SJCRH30 (cell line): ENCODE measurements around the gene MANEAL. TPM values are rescaled to one million over a fixed set of nuclear protein-coding genes. Genes with fewer than 3 reads are reported as not detected.
A peak's percentile ranks its signal among the peaks of the same experiment; 100 is the strongest.

Experiments used
- DNase-seq, 2 experiments: peaks; one replicate each; pipeline ENCODE4 v3.0.0-alpha.2; 2015 to 2020
- H3K27ac ChIP-seq: fragments of 250-450 bp; sonication (Bioruptor Pico); 2 replicates; pipeline ENCODE4 v1.5.1; 2020; ENCODE audit warnings: mild to moderate bottlenecking, moderate library complexity
- H3K27me3 ChIP-seq: fragments of 250-450 bp; sonication (Bioruptor Pico); 2 replicates; pipeline ENCODE4 v1.5.1; 2020; ENCODE audit warnings: mild to moderate bottlenecking, moderate library complexity
- H3K36me3 ChIP-seq: fragments of 250-450 bp; sonication (Bioruptor Pico); 2 replicates; pipeline ENCODE4 v1.5.1; 2020; ENCODE audit warnings: mild to moderate bottlenecking, moderate library complexity
- H3K4me1 ChIP-seq: fragments of 250-450 bp; sonication (Bioruptor Pico); 2 replicates; pipeline ENCODE4 v1.5.1; 2020; ENCODE audit warnings: mild to moderate bottlenecking, moderate library complexity
- H3K4me3 ChIP-seq: fragments of 250-450 bp; sonication (Bioruptor Pico); 2 replicates; pipeline ENCODE4 v1.5.1; 2020; ENCODE audit warnings: mild to moderate bottlenecking, moderate library complexity
- H3K9me3 ChIP-seq: fragments of 250-450 bp; sonication (Bioruptor Pico); replicated peaks from 2 replicates; pipeline ENCODE4 v1.5.1; 2020; ENCODE audit warnings: mild to moderate bottlenecking, moderate library complexity
- total RNA-seq: library from RNA; depleted of rRNA; stranded (reverse); fragments of >200 nt; shearing (Covaris generic); gene quantifications from 2 replicates; pipeline ENCODE4 v1.2.3, GENCODE V29; 2014

Gene MANEAL
- total RNA-seq, 1 experiment from 2014 or later, result 32.3 TPM

GRCh38 chr1:37807555-37808368 lies 14.1 kb downstream of the MANEAL start, which contains the start of the genes C1orf122 and YRDC:
Gene C1orf122 (plus strand): TSS chr1:37807790. CDS start chr1:37808405, 615 bp downstream.
Gene YRDC (minus strand): TSS chr1:37808208. CDS start chr1:37808180, 28 bp downstream.
- Histone ChIP-seq H3K27ac (peak within 1 kb of the TSS; percentile 66), H3K36me3 (peaks cover 41% of the 10 kb centered on the region), H3K4me3 (peak within 1 kb of the TSS; percentile 85), H3K4me1 (peaks cover 6% of the 10 kb centered on the region; the same call in 1 of the 2 replicates), H3K9me3 (no peaks in the 10 kb centered on the region), H3K27me3 (no peaks in the 10 kb centered on the region)
- DNase-seq, result peak; percentile 96 to 97

GRCh38 chr1:37808369-37809319 lies 15.0 kb downstream of the MANEAL start:
- Histone ChIP-seq H3K4me1 (peaks cover 6% of the 10 kb centered on the region; the same call in 1 of the 2 replicates), H3K27ac (peak overlapping the region; percentile 66), H3K36me3 (peaks cover 32% of the 10 kb centered on the region), H3K27me3 (no peaks in the 10 kb centered on the region), H3K4me3 (peak overlapping the region; percentile 85), H3K9me3 (no peaks in the 10 kb centered on the region)
- peak; percentile 88 for DNase-seq

DNA sequence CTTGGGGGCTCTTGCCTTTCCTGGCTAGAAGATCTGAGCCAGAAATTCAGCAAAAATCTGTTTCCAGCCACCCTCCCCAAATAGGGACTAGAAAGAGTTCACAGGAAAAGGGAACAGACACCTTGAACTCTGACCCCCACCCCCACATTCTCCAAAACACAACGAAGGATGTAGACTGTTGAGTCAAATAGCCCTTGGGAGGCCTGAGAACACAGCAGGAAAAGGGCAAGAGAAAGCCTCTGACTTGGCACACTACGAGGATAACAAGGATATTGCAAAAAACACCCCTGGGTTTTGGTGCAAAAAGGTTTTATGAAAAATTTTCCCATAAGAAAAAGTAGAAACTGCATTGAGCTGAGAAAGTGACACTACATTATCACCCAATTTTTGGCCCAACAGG lies 16.3 kb downstream of the MANEAL start:
- H3K4me1 ChIP-seq, result peaks cover 6% of the 10 kb centered on the region; the same call in 1 of the 2 replicates
- DNase-seq, result no peak
- H3K4me3 ChIP-seq, result no peak overlapping the region
- H3K27ac ChIP-seq, result no peak overlapping the region
- no peaks in the 10 kb centered on the region for H3K9me3 ChIP-seq
- no peaks in the 10 kb centered on the region for H3K27me3 ChIP-seq
- peaks cover 19% of the 10 kb centered on the region for H3K36me3 ChIP-seq

DNA sequence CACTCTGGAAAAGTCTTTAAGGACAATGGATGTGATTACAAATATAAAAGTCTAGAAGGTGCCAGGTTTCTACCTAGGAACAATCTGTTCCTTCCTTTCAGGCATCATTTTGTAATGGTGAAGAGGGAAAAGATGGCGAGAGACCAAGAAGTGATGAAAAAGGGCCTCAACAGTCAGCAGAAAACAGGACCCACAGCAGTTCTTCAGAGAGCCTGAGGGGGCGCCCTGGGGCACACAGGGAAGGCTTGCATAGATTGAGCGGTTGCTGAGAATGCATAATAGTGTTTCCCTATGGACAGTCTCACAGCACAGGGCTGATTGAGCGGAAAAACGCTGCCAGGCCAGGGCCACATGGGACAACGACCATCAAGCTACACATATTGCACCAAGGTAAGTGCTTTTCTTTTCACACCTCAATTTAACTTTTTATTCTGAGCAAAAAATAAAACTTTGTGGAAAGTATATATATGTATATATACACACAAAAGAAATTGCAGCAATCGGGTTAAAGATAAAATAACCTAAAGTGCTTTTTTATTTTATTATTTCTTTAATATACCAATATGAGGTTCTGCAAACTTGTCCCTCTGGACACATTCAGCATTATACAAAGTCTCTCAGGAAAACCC lies 17.5 kb downstream of the MANEAL start:
- H3K36me3 ChIP-seq, result peaks cover 12% of the 10 kb centered on the region
- no peak overlapping the region for H3K27ac ChIP-seq
- H3K4me1 ChIP-seq, result peaks cover 6% of the 10 kb centered on the region; the same call in 1 of the 2 replicates
- H3K9me3 ChIP-seq, result no peaks in the 10 kb centered on the region
- peak; percentile 77 to 91 for DNase-seq
- H3K27me3 ChIP-seq, result no peaks in the 10 kb centered on the region
- H3K4me3 ChIP-seq, result no peak overlapping the region

DNA sequence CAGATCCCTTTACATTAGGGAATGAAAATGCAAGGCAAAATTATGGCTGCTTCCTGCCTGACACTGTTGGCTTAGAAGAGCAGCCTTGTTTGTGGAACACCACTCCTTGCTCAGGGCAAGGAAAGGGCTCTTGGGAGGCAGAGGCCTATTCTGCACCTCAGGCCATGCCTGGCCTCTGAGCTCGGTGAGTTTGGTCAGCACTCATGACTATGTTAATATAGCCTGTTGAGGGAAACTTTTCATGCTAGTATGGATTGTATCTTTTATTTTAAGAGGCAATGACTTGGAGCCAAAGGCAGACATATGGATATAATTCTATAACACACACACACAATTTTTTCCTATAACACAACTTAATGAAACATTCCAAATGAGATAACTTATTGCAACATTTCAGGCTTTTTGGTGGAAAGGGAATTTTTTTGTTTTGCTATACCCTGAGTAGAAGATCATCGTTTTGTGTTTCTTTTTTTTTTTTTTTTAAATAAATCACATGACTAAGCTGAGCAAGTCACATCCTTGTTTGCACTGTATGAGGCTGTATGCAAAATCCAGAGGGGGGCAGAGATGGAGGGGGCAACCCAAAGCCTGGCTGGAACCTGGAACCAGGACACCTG lies 20.0 kb downstream of the MANEAL start:
- Histone ChIP-seq H3K4me3 (no peak overlapping the region), H3K9me3 (no peaks in the 10 kb centered on the region), H3K36me3 (peaks cover 21% of the 10 kb centered on the region), H3K27ac (no peak overlapping the region), H3K4me1 (peaks cover 3% of the 10 kb centered on the region; the same call in 1 of the 2 replicates), H3K27me3 (no peaks in the 10 kb centered on the region)
- no peak for DNase-seq

DNA sequence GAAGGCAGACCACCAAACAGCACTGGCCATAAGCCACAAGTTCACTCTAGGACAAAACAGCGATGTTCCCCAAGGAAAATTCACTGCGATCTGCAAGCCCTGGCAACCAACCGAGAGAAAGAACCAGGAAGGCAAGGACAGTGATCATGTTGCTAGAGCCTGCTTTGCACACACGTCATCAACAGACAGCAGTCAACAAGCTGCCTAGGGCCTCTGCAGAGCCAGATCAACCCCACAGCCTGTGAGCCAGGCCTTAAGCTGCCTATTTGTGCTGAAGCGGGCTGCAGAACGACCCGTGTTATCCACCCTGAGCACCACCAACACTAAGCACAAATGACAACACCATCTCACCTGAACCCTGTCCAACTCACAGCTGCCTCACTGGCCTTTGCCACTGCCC lies 20.6 kb downstream of the MANEAL start:
- no peak for DNase-seq
- H3K27ac ChIP-seq, result no peak overlapping the region
- no peaks in the 10 kb centered on the region for H3K27me3 ChIP-seq
- H3K36me3 ChIP-seq, result peaks cover 24% of the 10 kb centered on the region
- no peak overlapping the region for H3K4me3 ChIP-seq
- H3K9me3 ChIP-seq, result no peaks in the 10 kb centered on the region
- peaks cover 3% of the 10 kb centered on the region; the same call in 1 of the 2 replicates for H3K4me1 ChIP-seq

GRCh38 chr1:37817481-37817880 lies 23.8 kb downstream of the MANEAL start:
- H3K4me1 ChIP-seq, result no peaks in the 10 kb centered on the region; the same call in 1 of the 2 replicates
- no peak overlapping the region for H3K4me3 ChIP-seq
- no peak overlapping the region for H3K27ac ChIP-seq
- H3K27me3 ChIP-seq, result no peaks in the 10 kb centered on the region
- H3K9me3 ChIP-seq, result no peaks in the 10 kb centered on the region
- H3K36me3 ChIP-seq, result peaks cover 52% of the 10 kb centered on the region
- DNase-seq, result no peak

DNA sequence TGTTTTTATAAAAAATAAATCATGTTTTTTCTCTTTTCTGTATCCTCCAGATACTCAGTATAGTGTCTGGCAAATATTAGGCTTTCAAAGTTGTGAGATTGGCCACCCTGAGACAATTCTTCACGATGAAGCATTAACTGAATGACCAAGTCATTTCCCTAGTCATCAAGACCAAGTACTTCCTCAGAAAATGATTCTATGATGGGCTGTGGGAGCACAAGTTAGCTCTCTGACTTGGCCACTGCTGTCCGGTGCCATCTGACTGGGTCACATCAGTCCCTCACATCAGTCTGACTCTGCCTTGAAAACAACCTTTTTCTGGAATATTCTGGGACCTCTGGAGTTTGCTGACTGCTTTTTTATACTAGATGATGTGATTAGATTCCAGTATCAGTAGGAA lies 27.8 kb downstream of the MANEAL start:
- Histone ChIP-seq H3K4me1 (no peaks in the 10 kb centered on the region; the same call in 1 of the 2 replicates), H3K27me3 (no peaks in the 10 kb centered on the region), H3K4me3 (no peak overlapping the region), H3K27ac (no peak overlapping the region), H3K36me3 (peaks cover 59% of the 10 kb centered on the region), H3K9me3 (no peaks in the 10 kb centered on the region)
- no peak for DNase-seq

GRCh38 chr1:37822906-37823815 lies 29.5 kb downstream of the MANEAL start:
- Histone ChIP-seq H3K36me3 (peaks cover 51% of the 10 kb centered on the region), H3K4me1 (no peaks in the 10 kb centered on the region), H3K4me3 (no peak overlapping the region), H3K9me3 (no peaks in the 10 kb centered on the region), H3K27me3 (no peaks in the 10 kb centered on the region), H3K27ac (no peak overlapping the region)
- no peak for DNase-seq

DNA sequence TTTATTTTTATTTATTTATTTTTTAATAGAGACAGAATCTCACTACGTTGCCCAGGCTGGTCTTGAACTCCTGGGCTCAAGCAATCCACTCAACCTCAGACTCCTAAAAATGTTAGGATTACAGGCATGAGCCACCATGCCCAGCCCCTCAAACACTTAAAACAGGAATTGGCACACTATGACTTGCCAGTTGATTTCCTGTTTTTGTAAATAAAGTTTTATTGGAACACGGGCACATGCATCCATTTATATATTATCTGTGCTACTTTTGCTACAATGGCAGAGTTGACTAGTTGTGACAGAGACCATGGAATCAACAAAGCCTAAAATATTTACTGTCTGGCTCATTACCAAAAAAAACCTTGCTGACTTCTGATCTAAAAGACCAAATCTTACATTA lies 30.4 kb downstream of the MANEAL start:
- H3K4me1 ChIP-seq, result no peaks in the 10 kb centered on the region
- H3K9me3 ChIP-seq, result no peaks in the 10 kb centered on the region
- H3K4me3 ChIP-seq, result no peak overlapping the region
- H3K27ac ChIP-seq, result no peak overlapping the region
- H3K36me3 ChIP-seq, result peaks cover 57% of the 10 kb centered on the region
- H3K27me3 ChIP-seq, result no peaks in the 10 kb centered on the region
- DNase-seq, result no peak

GRCh38 chr1:37825506-37825905 lies 31.9 kb downstream of the MANEAL start:
- no peaks in the 10 kb centered on the region for H3K4me1 ChIP-seq
- H3K27me3 ChIP-seq, result no peaks in the 10 kb centered on the region
- H3K4me3 ChIP-seq, result no peak overlapping the region
- DNase-seq, result no peak
- H3K36me3 ChIP-seq, result peaks cover 49% of the 10 kb centered on the region
- no peak overlapping the region for H3K27ac ChIP-seq
- no peaks in the 10 kb centered on the region for H3K9me3 ChIP-seq

DNA sequence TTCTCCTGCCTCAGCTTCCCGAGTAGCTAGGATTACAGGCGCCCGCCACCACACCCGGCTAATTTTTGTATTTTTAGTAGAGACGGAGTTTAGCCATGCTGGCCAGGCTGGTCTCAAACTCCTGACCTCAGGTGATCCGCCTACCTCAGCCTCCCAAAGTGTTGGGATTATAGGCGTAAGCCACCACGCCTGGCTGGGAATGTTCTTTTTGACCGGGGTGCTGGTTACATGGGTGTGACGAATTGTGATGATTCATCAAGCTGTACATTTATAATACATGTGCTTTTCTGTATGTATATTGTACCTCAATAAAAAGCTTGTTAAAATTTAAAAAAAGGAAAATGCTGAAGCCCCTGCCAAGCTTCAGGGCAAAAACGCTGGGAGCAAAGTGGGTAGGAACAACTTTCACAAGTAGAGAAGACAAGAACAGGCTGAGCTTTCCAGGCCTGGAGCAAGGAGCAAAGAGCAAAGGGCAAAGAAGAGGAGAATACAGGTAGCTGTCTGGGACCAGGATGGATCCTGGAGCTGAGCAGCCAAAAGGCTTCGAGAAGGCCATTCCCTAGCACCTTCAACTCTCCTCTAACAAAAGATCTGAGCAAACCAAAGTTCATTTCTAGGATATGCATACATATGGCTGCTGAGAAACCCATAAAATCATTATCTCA lies 34.9 kb downstream of the MANEAL start:
- no peaks in the 10 kb centered on the region for H3K4me1 ChIP-seq
- DNase-seq, result no peak
- no peaks in the 10 kb centered on the region for H3K9me3 ChIP-seq
- no peaks in the 10 kb centered on the region for H3K27me3 ChIP-seq
- H3K27ac ChIP-seq, result no peak overlapping the region
- peaks cover 45% of the 10 kb centered on the region for H3K36me3 ChIP-seq
- H3K4me3 ChIP-seq, result no peak overlapping the region

GRCh38 chr1:37831109-37831508 lies 37.5 kb downstream of the MANEAL start:
- Histone ChIP-seq H3K27ac (no peak overlapping the region), H3K4me3 (no peak overlapping the region), H3K9me3 (no peaks in the 10 kb centered on the region), H3K36me3 (peaks cover 50% of the 10 kb centered on the region), H3K27me3 (no peaks in the 10 kb centered on the region), H3K4me1 (no peaks in the 10 kb centered on the region)
- no peak for DNase-seq
